ENCODE data around the gene DAPK1.

Gene DAPK1

GRCh38 chr9:87671925-87672324 lies 174.3 kb downstream of the DAPK1 start (continued):
- TF ChIP-seq ZNF280D (tag by site-specific recombination; IDR thresholded peaks at IDR 0.05): no peak
- no peak for TF ChIP-seq ZNF248 (tag by site-specific recombination; IDR thresholded peaks at IDR 0.05)
- no peak for TF ChIP-seq ZNF398 (tag by site-specific recombination; IDR thresholded peaks at IDR 0.05)
- no peak for TF ChIP-seq GFI1B (tag by site-specific recombination; IDR thresholded peaks at IDR 0.05)
- no peak for TF ChIP-seq ZNF449 (tag by site-specific recombination; IDR thresholded peaks at IDR 0.05)
- TF ChIP-seq ZNF223 (tag by site-specific recombination; IDR thresholded peaks at IDR 0.05): no peak

- CTCF ChIA-PET: interaction anchor here (1.1 kb wide), 1 partner anchor 12 kb away, joined by 3 read pairs; no protein-coding TSS in a partner anchor
- peaks cover 0 to 17% of the 10 kb centered on the region in 2 experiments; a peak in 1 of 3 replicates for H3K36me3 ChIP-seq (ENCODE audit: control insufficient read depth in 2 of 2, insufficient read depth in 1 of 2, low read length in 2 of 2)
- H3K4me3 ChIP-seq (ENCODE audit: low read depth, low read length): no peak overlapping the region
- no peak overlapping the region for H3K27ac ChIP-seq (ENCODE audit: extremely low read depth, low read depth, low read length)
- H3K9me3 ChIP-seq (ENCODE audit: control insufficient read depth, insufficient read depth, low read depth, low read length): no peaks in the 10 kb centered on the region
- POLR2A ChIA-PET: no interaction called here
- no peak for TF ChIP-seq RBAK (tag by site-specific recombination; IDR thresholded peaks at IDR 0.05)
- no peak for TF ChIP-seq ZFP41 (tag by site-specific recombination; IDR thresholded peaks at IDR 0.05; ENCODE audit: borderline replicate concordance)
- no peak for TF ChIP-seq ZNF114 (tag by site-specific recombination; IDR thresholded peaks at IDR 0.05)
- no peak for TF ChIP-seq ZNF426 (tag by site-specific recombination; IDR thresholded peaks at IDR 0.05)
- no peak for TF ChIP-seq KLF8 (tag by site-specific recombination; IDR thresholded peaks at IDR 0.05)
- TF ChIP-seq PRDM6 (tag by site-specific recombination; IDR thresholded peaks at IDR 0.05): no peak
- TF ChIP-seq BCL11A (tag by site-specific recombination; IDR thresholded peaks at IDR 0.05; ENCODE audit: low read depth): no peak
- TF ChIP-seq FEZF1 (tag by site-specific recombination; IDR thresholded peaks at IDR 0.05): no peak
- TF ChIP-seq ZNF658 (tag by site-specific recombination; IDR thresholded peaks at IDR 0.05): no peak
- TF ChIP-seq ATF2 (tag by site-specific recombination; IDR thresholded peaks at IDR 0.05; ENCODE audit: low read depth): no peak
- TF ChIP-seq ZSCAN18 (tag by site-specific recombination; IDR thresholded peaks at IDR 0.05): no peak
- H3K4me1 ChIP-seq (ENCODE audit: control insufficient read depth, insufficient read depth, low read length): no peaks in the 10 kb centered on the region
Observed at GRCh38 chr9:87672586-87672985, 174.9 kb downstream of the DAPK1 start.
